K562 (cell line): ENCODE results near the gene SLC25A11. TPM values are rescaled to one million over a fixed set of nuclear protein-coding genes. Genes with fewer than 3 reads are reported as not detected.

Experiments
- ATAC-seq: fragments of 200-7000 bp; cut with Tn5 transposase; 3 replicates; pipeline ENCODE4 v1.9.1; 2020; ENCODE audit warnings: moderate library complexity
- BruUV-seq: library from RNA; stranded (reverse); fragments of 400-500 nt; replicated peaks from 2 replicates; lab custom pipeline; 2021; lab: Mats Ljungman, UMichigan
- CTCF ChIA-PET: fragments of 300-600 bp; formaldehyde crosslinking; extraction: SDS; loops from one replicate; lab custom pipeline; 2021; ENCODE audit warnings: low intra/inter-chr PET ratio; lab: Yijun Ruan, JAX
- POLR2A ChIA-PET: fragments of 300-600, 350-650 bp; sonication (Branson Sonifier 250); formaldehyde crosslinking; extraction: SDS; loops from one replicate; lab custom pipeline; 2021; ENCODE audit warnings: antibody characterized with exemption, inconsistent platforms; lab: Yijun Ruan, JAX
- DNase-seq, 4 experiments: peaks; one replicate each; pipeline versions ENCODE4 v3.0.0 to v3.0.0-alpha.2; 2011 to 2018; ENCODE audit warnings: low spot score in 3 of 4, mixed read lengths in 3 of 4; ENCODE audit errors: extremely low read depth in 1 of 4
- FAIRE-seq: peaks from 2 replicates; lab custom pipeline; 2011; peaks lifted over from hg19 to GRCh38; lab: Jason Lieb, UNC
- H2AFZ ChIP-seq: 2 replicates; pipeline ENCODE4 v1.6.0; 2011; ENCODE audit warnings: low read depth, low read length, control low read depth, inconsistent platforms
- H3K27ac ChIP-seq: fragments of 200-600 bp; 3 replicates; pipeline ENCODE4 v1.8.0; 2011; ENCODE audit warnings: low read depth, mild to moderate bottlenecking, control low read depth, inconsistent platforms, low read length, moderate library complexity, mixed read lengths; ENCODE audit errors: extremely low read depth
- H3K27me3 ChIP-seq, 2 experiments: fragments of 300-600 bp in 1 of 2; 2 replicates in 1 of 2; 3 replicates in 1 of 2; pipeline versions ENCODE4 v1.6.0 to v1.8.0; 2011; ENCODE audit warnings: inconsistent platforms in 2 of 2, low read length in 2 of 2, mild to moderate bottlenecking in 1 of 2, mixed read lengths in 1 of 2, moderate library complexity in 1 of 2; ENCODE audit not compliant: control insufficient read depth in 2 of 2, insufficient read depth in 2 of 2
- H3K36me3 ChIP-seq: fragments of 300-600 bp; 3 replicates; pipeline ENCODE4 v1.8.0; 2011; ENCODE audit warnings: mild to moderate bottlenecking, low read length, inconsistent platforms; ENCODE audit not compliant: control insufficient read depth, insufficient read depth
- H3K4me1 ChIP-seq, 2 experiments: fragments of 200-600 bp in 1 of 2; replicated peaks in 1 of 2; 2 replicates in 1 of 2; 3 replicates in 1 of 2; pipeline versions ENCODE4 v1.5.1 to v1.8.0; 2011; ENCODE audit warnings: inconsistent platforms in 2 of 2, low read length in 2 of 2, mild to moderate bottlenecking in 1 of 2, mixed read lengths in 1 of 2, moderate library complexity in 1 of 2; ENCODE audit not compliant: control insufficient read depth in 2 of 2, insufficient read depth in 2 of 2
- H3K4me2 ChIP-seq: 2 replicates; pipeline ENCODE4 v1.6.1; 2011; ENCODE audit warnings: low read length, control low read depth, inconsistent platforms, mixed read lengths; ENCODE audit not compliant: insufficient read depth
- H3K4me3 ChIP-seq: fragments of 200-600 bp; sonication (generic), shearing (Covaris generic); 2 replicates; pipeline ENCODE4 v1.5.1; 2016; ENCODE audit warnings: control low read depth, inconsistent platforms
- H3K79me2 ChIP-seq: fragments of 200-600 bp; 3 replicates; pipeline ENCODE4 v1.8.0; 2011; ENCODE audit warnings: low read length, inconsistent platforms; ENCODE audit not compliant: control insufficient read depth, insufficient read depth
- H3K9ac ChIP-seq, 2 experiments: 2 replicates each; pipeline versions ENCODE4 v1.6.0 to v1.6.1; 2011; ENCODE audit warnings: low read depth in 2 of 2, low read length in 2 of 2, control low read depth in 1 of 2, inconsistent platforms in 1 of 2, mild to moderate bottlenecking in 1 of 2, mixed read lengths in 1 of 2; ENCODE audit not compliant: insufficient read depth in 1 of 2
- H3K9me1 ChIP-seq: one replicate; pipeline ENCODE4 v1.6.0; 2011; ENCODE audit warnings: inconsistent platforms, mild to moderate bottlenecking, low read length, moderate library complexity; ENCODE audit not compliant: control insufficient read depth, insufficient read depth
- H3K9me3 ChIP-seq: replicated peaks from 2 replicates; pipeline ENCODE4 v1.5.1; 2011; ENCODE audit warnings: low read depth, low read length, inconsistent platforms; ENCODE audit not compliant: control insufficient read depth, insufficient read depth
- H4K20me1 ChIP-seq: replicated peaks from 2 replicates; pipeline ENCODE4 v1.6.1; 2011; ENCODE audit warnings: low read length, inconsistent platforms, mixed read lengths; ENCODE audit not compliant: control insufficient read depth, insufficient read depth
- CCNT2 ChIP-seq: IDR thresholded peaks from 2 replicates; pipeline ENCODE4 v1.6.1; 2011; ENCODE audit warnings: borderline replicate concordance, low read depth, mild to moderate bottlenecking, moderate library complexity, mixed read lengths, low read length; ENCODE audit not compliant: insufficient read length; ENCODE audit errors: extremely low read depth
- DACH1 ChIP-seq: fragments of 450-650 bp; IDR thresholded peaks from 2 replicates; pipeline ENCODE4 v1.6.1; 2018; ENCODE audit not compliant: partially characterized antibody
- DIDO1 ChIP-seq: fragments of 450-650 bp; IDR thresholded peaks from 2 replicates; pipeline ENCODE4 v1.6.1; 2016; ENCODE audit warnings: low read depth, missing biosample characterization, missing genetic modification characterization
- EGR1 ChIP-seq: fragments of 450-650 bp; conservative IDR thresholded peaks from 2 replicates; pipeline ENCODE4 v1.6.1; 2017; ENCODE audit warnings: mild to moderate bottlenecking
- MTA1 ChIP-seq: fragments of 450-650 bp; IDR thresholded peaks from 2 replicates; pipeline ENCODE4 v1.6.1; 2017; ENCODE audit warnings: borderline replicate concordance
- NKRF ChIP-seq: fragments of 450-650 bp; IDR thresholded peaks from 2 replicates; pipeline ENCODE4 v1.6.1; 2016; ENCODE audit warnings: borderline replicate concordance
- NRF1 ChIP-seq, 2 experiments: fragments of 450-650 bp; IDR thresholded peaks in 1 of 2; conservative IDR thresholded peaks in 1 of 2; 2 replicates each; pipeline ENCODE4 v1.6.1; 2014; ENCODE audit warnings: mild to moderate bottlenecking in 2 of 2
- POLR3A ChIP-seq: IDR thresholded peaks from 2 replicates; pipeline ENCODE4 v1.6.1; 2011; ENCODE audit warnings: borderline replicate concordance, mild to moderate bottlenecking, moderate library complexity; ENCODE audit not compliant: insufficient read length, insufficient read depth; ENCODE audit errors: extremely low read depth
- SRF ChIP-seq, 2 experiments: fragments of 250-450, 450-650 bp in 1 of 2; sonication (Bioruptor Pico) in 1 of 2; sonication (generic) in 1 of 2; formaldehyde crosslinking; IDR thresholded peaks; 2 replicates each; pipeline versions ENCODE4 v1.5.0 to v1.5.1; 2020 to 2022; ENCODE audit warnings: mild to moderate bottlenecking in 1 of 2, missing genetic modification reagents in 1 of 2
- TEAD4 ChIP-seq, 2 experiments: sonication (generic) in 1 of 2; formaldehyde crosslinking in 1 of 2; IDR thresholded peaks; 2 replicates each; pipeline versions ENCODE4 v1.6.1 to v1.8.0; 2012 to 2022; ENCODE audit warnings: borderline replicate concordance in 1 of 2, inconsistent platforms in 1 of 2, low read length in 1 of 2, mild to moderate bottlenecking in 1 of 2, missing genetic modification reagents in 1 of 2
- U2AF1 ChIP-seq: fragments of 200-400 bp; formaldehyde crosslinking; optimal IDR thresholded peaks from 2 replicates; pipeline ENCODE3; 2017; ENCODE audit warnings: mild to moderate bottlenecking, low read depth, low read length, moderate library complexity
- ZNF24 ChIP-seq: fragments of 450-650 bp; IDR thresholded peaks from 2 replicates; pipeline ENCODE4 v1.6.1; 2016
- ZNF311 ChIP-seq: fragments of 250-450 bp; sonication (Bioruptor Pico); IDR thresholded peaks from 2 replicates; pipeline ENCODE4 v1.4.0; 2020; ENCODE audit warnings: mild to moderate bottlenecking, moderate library complexity
- WGBS: fragments of 100-300 bp; shearing (Covaris generic); methylation state at CpG from one replicate; pipeline ENCODE4 v1.1.6; 2016; ENCODE audit warnings: low coverage, mixed read lengths; ENCODE audit not compliant: insufficient coverage; ENCODE audit errors: missing lambda C conversion rate; 5-methylcytosine and 5-hydroxymethylcytosine counted together
- in situ Hi-C: fragments of 300-500 bp; cut with MboI; formaldehyde crosslinking; loops from 4 replicates; pipeline ENCODE4 v1.15.0; 2018; ENCODE audit warnings: inconsistent platforms, mixed read lengths
- intact Hi-C: fragments of 100-400 bp; cut with micrococcal nuclease; formaldehyde crosslinking; loops from 2 replicates; pipeline ENCODE4 v1.14.2; 2022
- polyA plus RNA-seq, 8 experiments: library from polyadenylated mRNA; depleted of rRNA in 4 of 8; stranded (reverse) in 5 of 8; unstranded in 3 of 8; fragments of >200 nt; fragmentation: Nextera tagmentation in 2 of 8; fragmentation: Illumina TruSeq in 1 of 8; extraction: Ambion mirVana in 2 of 8; extraction: Trizol in 1 of 8; gene quantifications; 2 replicates each; pipeline versions ENCODE4 v1.2.1 to v1.2.3, GENCODE V29; 2011 to 2014; ENCODE audit warnings: inconsistent platforms in 1 of 8, missing spikeins in 1 of 8
- total RNA-seq, 7 experiments: library from RNA; depleted of rRNA in 6 of 7; stranded (reverse); fragments of >200 nt in 6 of 7; fragmentation: Illumina TruSeq in 2 of 7; extraction: Trizol in 2 of 7; gene quantifications; 2 replicates each; pipeline versions ENCODE4 v1.2.1 to v1.2.3, GENCODE V29; 2011 to 2021; ENCODE audit warnings: low replicate concordance in 1 of 7
- TF ChIP-seq, protein P1 (sequence below): fragments of 450-650 bp; formaldehyde crosslinking; IDR thresholded peaks from 2 replicates; pipeline ENCODE4 v1.4.0; 2020; ENCODE audit warnings: mild to moderate bottlenecking, mixed read lengths

The SLC25A11 gene
- total and polyA plus RNA-seq, 9 of the 15 experiments (the other 6 are each of a cell fraction or from before 2014, with no cell fraction given): 3.1 to 56.7 (median 32.9) TPM

- DNase-seq: peak in 2 of 4 experiments; percentile 35 to 60
- H4K20me1 ChIP-seq: peaks cover 14% of the 10 kb centered on the region
- BruUV-seq: no TSS peak
- peaks cover 19 to 50% of the 10 kb centered on the region in 2 experiments for H3K4me1 ChIP-seq
- H3K4me3 ChIP-seq: peak within 1 kb of the TSS; percentile 97
- in situ Hi-C loops (no loop called here), intact Hi-C loops (loop anchor here (1.0 kb wide), 1 partner anchor 17 kb away; the partner anchor contains the start of gene SPAG7)
- no peak for ATAC-seq
- H3K36me3 ChIP-seq: peaks cover 21% of the 10 kb centered on the region
- no peaks in the 10 kb centered on the region for H3K9me1 ChIP-seq
- no peak for FAIRE-seq
- no peaks in the 10 kb centered on the region for H3K9me3 ChIP-seq
- H3K27ac ChIP-seq: peak within 1 kb of the TSS; percentile 98
- H2AFZ ChIP-seq: peak within 1 kb of the TSS; percentile 51
- H3K9ac ChIP-seq: peak within 1 kb of the TSS; percentile 89 to 96
- 3% methylated on average over 7 of the region's 7 CpGs for WGBS
- POLR2A ChIA-PET: interaction anchor here (0.6 to 4.7 kb wide), 5 partner anchors 9 to 62 kb away, joined by 3 to 38 read pairs (median 7); partner anchors contain the start of genes CAMTA2, RNF167, SLC25A11 and SPAG7
- CTCF ChIA-PET: no interaction called here
- H3K79me2 ChIP-seq: peaks cover 45% of the 10 kb centered on the region
- H3K27me3 ChIP-seq: no peaks in the 10 kb centered on the region
- H3K4me2 ChIP-seq: peak within 1 kb of the TSS; percentile 84
- no peak for TF ChIP-seq DACH1
- TF ChIP-seq, protein P1, sequence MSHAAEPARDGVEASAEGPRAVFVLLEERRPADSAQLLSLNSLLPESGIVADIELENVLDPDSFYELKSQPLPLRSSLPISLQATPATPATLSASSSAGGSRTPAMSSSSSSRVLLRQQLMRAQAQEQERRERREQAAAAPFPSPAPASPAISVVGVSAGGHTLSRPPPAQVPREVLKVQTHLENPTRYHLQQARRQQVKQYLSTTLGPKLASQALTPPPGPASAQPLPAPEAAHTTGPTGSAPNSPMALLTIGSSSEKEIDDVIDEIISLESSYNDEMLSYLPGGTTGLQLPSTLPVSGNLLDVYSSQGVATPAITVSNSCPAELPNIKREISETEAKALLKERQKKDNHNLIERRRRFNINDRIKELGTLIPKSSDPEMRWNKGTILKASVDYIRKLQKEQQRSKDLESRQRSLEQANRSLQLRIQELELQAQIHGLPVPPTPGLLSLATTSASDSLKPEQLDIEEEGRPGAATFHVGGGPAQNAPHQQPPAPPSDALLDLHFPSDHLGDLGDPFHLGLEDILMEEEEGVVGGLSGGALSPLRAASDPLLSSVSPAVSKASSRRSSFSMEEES: no peak
- no peak for TF ChIP-seq EGR1
- TF ChIP-seq TEAD4 (IDR thresholded peaks at IDR 0.05; ENCODE audit: low read length): no peak
- no peak for TF ChIP-seq TEAD4 (CRISPR knock-in tag; IDR thresholded peaks at IDR 0.05; ENCODE audit: borderline replicate concordance)
- no peak for TF ChIP-seq CCNT2
- no peak for TF ChIP-seq SRF (CRISPR knock-in tag; IDR thresholded peaks at IDR 0.05)
- 0 out of 2 replicates have a peak, but pooled peaks have one; percentile 0 for TF ChIP-seq NKRF
- TF ChIP-seq ZNF311 (CRISPR knock-in tag): no peak
- no peak for TF ChIP-seq U2AF1
- TF ChIP-seq MTA1: no peak
- TF ChIP-seq DIDO1 (tag): no peak
- no peak for TF ChIP-seq POLR3A
- TF ChIP-seq NRF1 (conservative IDR thresholded peaks at IDR 0.05 in 1 of 2, IDR thresholded peaks at IDR 0.05 in 1 of 2): peak; percentile 44 to 61
- TF ChIP-seq ZNF24: no peak
Observed at GRCh38 chr17:4950746-4951204, 10.9 kb upstream of the SLC25A11 start, which contains the start of gene ENO3. Gene ENO3 (plus strand): TSS chr17:4951119. CDS start chr17:4951830, 711 bp downstream.
